DOHH2 (cell line): Measurements from ENCODE around the gene BDH1.
"Not testable (repeated sequence)": the region's sequence is repeated elsewhere in the genome, so short reads cannot be mapped to it uniquely, and the experiment has no call there.

Experiments
- H3F3A ChIP-seq: fragments of 200-600 bp; sonication (generic), shearing (Covaris generic); 2 replicates; pipeline ENCODE4 v1.6.0; 2016; ENCODE audit warnings: antibody characterized with exemption, mild to moderate bottlenecking; ENCODE audit not compliant: control insufficient read depth, insufficient read depth
- H3K27ac ChIP-seq: fragments of 200-600 bp; sonication (generic); 2 replicates; pipeline ENCODE4 v1.5.1; 2014; ENCODE audit warnings: low read depth, mild to moderate bottlenecking, low read length, moderate library complexity
- H3K27me3 ChIP-seq: fragments of 200-600 bp; sonication (generic); 2 replicates; pipeline ENCODE4 v1.6.1; 2014; ENCODE audit warnings: mild to moderate bottlenecking, low read length, mixed read lengths; ENCODE audit not compliant: control insufficient read depth
- H3K36me3 ChIP-seq: fragments of 200-600 bp; sonication (generic); 2 replicates; pipeline ENCODE4 v1.6.1; 2014; ENCODE audit warnings: mild to moderate bottlenecking, low read length, moderate library complexity, mixed read lengths; ENCODE audit not compliant: control insufficient read depth
- H3K4me1 ChIP-seq: fragments of 200-600 bp; sonication (generic); 2 replicates; pipeline ENCODE4 v1.6.1; 2014; ENCODE audit warnings: mild to moderate bottlenecking, low read length, mixed read lengths; ENCODE audit not compliant: control insufficient read depth
- H3K4me2 ChIP-seq: fragments of 200-600 bp; sonication (generic); 2 replicates; pipeline ENCODE4 v1.6.0; 2014; ENCODE audit warnings: mild to moderate bottlenecking, low read length, moderate library complexity
- H3K4me3 ChIP-seq: fragments of 200-600 bp; sonication (generic); 2 replicates; pipeline ENCODE4 v1.5.1; 2014; ENCODE audit warnings: mild to moderate bottlenecking, low read length, mixed read lengths
- H3K79me2 ChIP-seq: fragments of 200-600 bp; sonication (generic); 2 replicates; pipeline ENCODE4 v1.6.1; 2014; ENCODE audit warnings: mild to moderate bottlenecking, low read length, mixed read lengths; ENCODE audit not compliant: control insufficient read depth
- H3K9me2 ChIP-seq: fragments of 200-600 bp; sonication (generic); replicated peaks from 2 replicates; pipeline ENCODE4 v1.6.1; 2014; ENCODE audit warnings: mild to moderate bottlenecking, low read length, mixed read lengths; ENCODE audit not compliant: control insufficient read depth
- H3K9me3 ChIP-seq: fragments of 200-600 bp; sonication (generic); 2 replicates; pipeline ENCODE4 v1.6.1; 2014; ENCODE audit warnings: antibody characterized with exemption, low read length, mixed read lengths; ENCODE audit not compliant: control insufficient read depth, insufficient read depth
- H4K20me1 ChIP-seq: fragments of 200-600 bp; sonication (generic); 2 replicates; pipeline ENCODE4 v1.6.0; 2014; ENCODE audit warnings: low read depth, mild to moderate bottlenecking, antibody characterized with exemption, low read length, moderate library complexity; ENCODE audit not compliant: control insufficient read depth, insufficient read depth
- EZH2phosphoT487 ChIP-seq: fragments of 200-600 bp; sonication (generic); IDR thresholded peaks from 2 replicates; pipeline ENCODE4 v1.6.1; 2017; ENCODE audit warnings: borderline replicate concordance, mild to moderate bottlenecking, antibody characterized with exemption, low read length, moderate library complexity, mixed read lengths
- TF ChIP-seq, protein P1 (sequence below): fragments of 200-600 bp; sonication (generic); IDR thresholded peaks from one replicate; pipeline ENCODE4 v1.5.1; 2014; ENCODE audit warnings: antibody characterized with exemption, mild to moderate bottlenecking, low read depth, low read length; ENCODE audit not compliant: poor library complexity, severe bottlenecking

The BDH1 gene

GRCh38 chr3:197589545-197589944 lies 33.8 kb upstream of the BDH1 start:
- H4K20me1 ChIP-seq, result no peaks in the 10 kb centered on the region
- no peaks in the 10 kb centered on the region; the same call in 1 of the 2 replicates for H3K4me1 ChIP-seq
- no peak overlapping the region for H3K4me2 ChIP-seq
- no peaks in the 10 kb centered on the region for H3F3A ChIP-seq
- H3K27me3 ChIP-seq, result peaks cover 3% of the 10 kb centered on the region; the same call in 1 of the 2 replicates
- TF ChIP-seq, protein P1, sequence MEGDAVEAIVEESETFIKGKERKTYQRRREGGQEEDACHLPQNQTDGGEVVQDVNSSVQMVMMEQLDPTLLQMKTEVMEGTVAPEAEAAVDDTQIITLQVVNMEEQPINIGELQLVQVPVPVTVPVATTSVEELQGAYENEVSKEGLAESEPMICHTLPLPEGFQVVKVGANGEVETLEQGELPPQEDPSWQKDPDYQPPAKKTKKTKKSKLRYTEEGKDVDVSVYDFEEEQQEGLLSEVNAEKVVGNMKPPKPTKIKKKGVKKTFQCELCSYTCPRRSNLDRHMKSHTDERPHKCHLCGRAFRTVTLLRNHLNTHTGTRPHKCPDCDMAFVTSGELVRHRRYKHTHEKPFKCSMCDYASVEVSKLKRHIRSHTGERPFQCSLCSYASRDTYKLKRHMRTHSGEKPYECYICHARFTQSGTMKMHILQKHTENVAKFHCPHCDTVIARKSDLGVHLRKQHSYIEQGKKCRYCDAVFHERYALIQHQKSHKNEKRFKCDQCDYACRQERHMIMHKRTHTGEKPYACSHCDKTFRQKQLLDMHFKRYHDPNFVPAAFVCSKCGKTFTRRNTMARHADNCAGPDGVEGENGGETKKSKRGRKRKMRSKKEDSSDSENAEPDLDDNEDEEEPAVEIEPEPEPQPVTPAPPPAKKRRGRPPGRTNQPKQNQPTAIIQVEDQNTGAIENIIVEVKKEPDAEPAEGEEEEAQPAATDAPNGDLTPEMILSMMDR, result no peak
- no peaks in the 10 kb centered on the region for H3K36me3 ChIP-seq
- no peaks in the 10 kb centered on the region for H3K9me3 ChIP-seq
- H3K79me2 ChIP-seq, result no peaks in the 10 kb centered on the region
- H3K27ac ChIP-seq, result no peak overlapping the region
- no peaks in the 10 kb centered on the region for H3K9me2 ChIP-seq
- no peak overlapping the region for H3K4me3 ChIP-seq

DNA sequence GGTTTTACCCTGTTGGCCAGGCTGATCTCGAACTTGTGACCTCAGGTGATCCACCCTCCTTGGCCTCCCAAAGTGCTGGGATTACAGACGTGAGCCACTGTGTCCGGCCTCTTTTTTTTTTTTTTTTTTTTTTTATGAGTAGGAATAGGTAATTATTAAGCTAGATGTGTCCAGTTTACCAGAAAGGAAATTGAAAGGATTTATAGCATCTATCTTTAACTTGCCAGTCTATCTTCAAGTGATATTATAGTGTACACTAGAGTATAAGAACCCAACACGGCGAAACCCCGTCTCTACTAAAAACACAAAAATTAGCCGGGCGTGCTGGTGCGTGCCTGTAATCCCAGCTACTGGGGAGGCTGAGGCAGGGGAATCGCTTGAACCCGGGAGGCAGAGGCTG lies 31.0 kb upstream of the BDH1 start:
- not testable (repeated sequence) for H3F3A ChIP-seq, H3K4me1 ChIP-seq, H3K4me2 ChIP-seq, H3K79me2 ChIP-seq, H3K27ac ChIP-seq, H3K9me2 ChIP-seq, H3K4me3 ChIP-seq, H3K9me3 ChIP-seq, H3K27me3 ChIP-seq, H4K20me1 ChIP-seq, H3K36me3 ChIP-seq

DNA sequence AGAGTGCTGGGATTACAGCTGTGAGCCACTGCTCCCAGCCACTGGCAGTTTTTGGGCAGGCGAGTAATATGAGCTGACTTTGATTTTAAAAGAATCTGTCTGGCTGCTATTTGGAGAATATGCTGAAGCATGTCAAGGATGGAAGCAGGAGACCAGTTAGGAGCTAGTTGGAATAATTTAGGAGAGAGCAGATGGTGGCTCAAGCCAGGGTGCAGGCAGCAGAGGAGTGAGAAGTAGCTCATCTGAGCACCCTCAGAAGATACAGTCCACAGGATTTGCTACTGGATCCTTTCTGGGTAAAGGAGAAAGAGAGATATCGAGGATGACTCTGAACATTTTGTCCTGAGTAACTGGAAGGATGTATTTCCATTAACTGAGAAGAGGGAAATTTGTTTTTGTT lies 30.4 kb upstream of the BDH1 start:
- Histone ChIP-seq H3K9me3 (no peaks in the 10 kb centered on the region), H3K4me1 (no peaks in the 10 kb centered on the region), H4K20me1 (no peaks in the 10 kb centered on the region), H3K27me3 (peaks cover 3% of the 10 kb centered on the region; the same call in 1 of the 2 replicates), H3K36me3 (no peaks in the 10 kb centered on the region), H3K9me2 (no peaks in the 10 kb centered on the region), H3K27ac (no peak overlapping the region), H3K4me3 (no peak overlapping the region), H3K4me2 (no peak overlapping the region), H3K79me2 (no peaks in the 10 kb centered on the region), H3F3A (no peaks in the 10 kb centered on the region)
- TF ChIP-seq EZH2phosphoT487, result no peak
- TF ChIP-seq, protein P1, result no peak

DNA sequence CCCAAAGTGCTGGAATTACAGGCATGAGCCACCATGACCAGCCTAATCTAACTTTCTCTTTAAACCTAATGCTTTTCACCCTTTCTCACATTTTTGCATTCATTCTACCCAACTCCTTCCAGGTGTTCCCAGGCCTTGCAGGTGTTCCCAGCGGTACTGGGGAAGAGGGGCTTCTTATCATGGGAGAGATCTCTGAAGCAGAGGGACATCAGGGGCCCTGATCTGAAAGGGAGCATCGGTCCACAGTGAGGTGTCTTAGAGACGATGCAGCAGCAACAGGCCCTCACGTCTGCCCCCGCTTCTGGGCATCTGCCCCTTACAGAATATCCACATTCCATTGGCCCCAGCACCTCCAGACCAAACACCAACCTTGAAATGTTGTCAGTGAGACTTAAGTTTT lies 29.0 kb upstream of the BDH1 start:
- TF ChIP-seq EZH2phosphoT487, result no peak
- TF ChIP-seq, protein P1, result no peak
- Histone ChIP-seq H3K36me3 (no peaks in the 10 kb centered on the region), H3K4me3 (no peak overlapping the region), H3K4me1 (no peaks in the 10 kb centered on the region), H3K9me2 (no peaks in the 10 kb centered on the region), H3K9me3 (no peaks in the 10 kb centered on the region), H3K27ac (no peak overlapping the region), H3K4me2 (no peak overlapping the region), H3K79me2 (no peaks in the 10 kb centered on the region), H4K20me1 (no peaks in the 10 kb centered on the region), H3F3A (no peaks in the 10 kb centered on the region), H3K27me3 (peaks cover 3% of the 10 kb centered on the region; the same call in 1 of the 2 replicates)
